NCI-H2107 treated with DMSO at 0.1 percent for 48 hours (cell line): Measurements from ENCODE around the gene TMEM8B.

Experiments
- DNase-seq: peaks from one replicate; lab custom pipeline; 2025; ENCODE audit not compliant: unreplicated experiment; lab: John Stamatoyannopoulos, UW

Gene TMEM8B

GRCh38 chr9:35840881-35841644, 12.0 kb downstream of the TMEM8B start:
- DNase-seq = no peak

- DNase-seq = no peak
These were observed 12.5 kb downstream of the TMEM8B start for GRCh38 chr9:35841645-35841900.

- no peak for DNase-seq
These were observed 13.2 kb downstream of the TMEM8B start for GRCh38 chr9:35842020-35842745.

GRCh38 chr9:35842795-35843194, 13.8 kb downstream of the TMEM8B start:
- DNase-seq = no peak

- no peak for DNase-seq
These were observed 15.7 kb downstream of the TMEM8B start for GRCh38 chr9:35844628-35845270.

GRCh38 chr9:35845824-35846771, 17.1 kb downstream of the TMEM8B start:
- no peak for DNase-seq

GRCh38 chr9:35847792-35848572, 19.0 kb downstream of the TMEM8B start:
- no peak for DNase-seq

- DNase-seq = no peak
These were observed 23.3 kb downstream of the TMEM8B start for GRCh38 chr9:35852267-35852815.

- DNase-seq = no peak
These were observed 24.1 kb downstream of the TMEM8B start for GRCh38 chr9:35852876-35853865.

- no peak for DNase-seq
These were observed 25.2 kb downstream of the TMEM8B start for GRCh38 chr9:35854091-35854762.

GRCh38 chr9:35856206-35856605, 27.2 kb downstream of the TMEM8B start:
- no peak for DNase-seq

GRCh38 chr9:35856882-35857281, 27.9 kb downstream of the TMEM8B start:
- DNase-seq = no peak

GRCh38 chr9:35858458-35858857, 29.4 kb downstream of the TMEM8B start:
- no peak for DNase-seq

GRCh38 chr9:35859310-35859989, 30.4 kb downstream of the TMEM8B start:
- DNase-seq = no peak

GRCh38 chr9:35859990-35860339, 30.9 kb downstream of the TMEM8B start:
- no peak for DNase-seq

- no peak for DNase-seq
These were observed 32.3 kb downstream of the TMEM8B start for GRCh38 chr9:35861161-35861897.

GRCh38 chr9:35862328-35862727, 33.3 kb downstream of the TMEM8B start:
- no peak for DNase-seq
